ENCODE results near the gene RPTN.

RPTN gene

GRCh38 chr1:152164517-152165136 is 5.6 kb upstream of the RPTN start:
- TF ChIP-seq CTCF (IDR thresholded peaks at IDR 0.05; ENCODE audit: low read depth, low read length): no peak
- H3K4me3 ChIP-seq (ENCODE audit: low read depth, low read length): no peak overlapping the region

GRCh38 chr1:152162792-152163463 is 3.9 kb upstream of the RPTN start:
- H3K4me3 ChIP-seq (ENCODE audit: low read depth, low read length): no peak overlapping the region
- TF ChIP-seq CTCF (IDR thresholded peaks at IDR 0.05; ENCODE audit: low read depth, low read length): no peak

- H3K4me3 ChIP-seq (ENCODE audit: low read depth, low read length): no peak overlapping the region
- TF ChIP-seq CTCF (IDR thresholded peaks at IDR 0.05; ENCODE audit: low read depth, low read length): no peak
Measured at GRCh38 chr1:152160576-152160975, 1.5 kb upstream of the RPTN start.

- no peak overlapping the region for H3K4me3 ChIP-seq (ENCODE audit: low read depth, low read length)
- no peak for TF ChIP-seq CTCF (IDR thresholded peaks at IDR 0.05; ENCODE audit: low read depth, low read length)
Measured at GRCh38 chr1:152153996-152154395, 5.0 kb downstream of the RPTN start.

GRCh38 chr1:152151646-152152045 is 7.4 kb downstream of the RPTN start:
- H3K4me3 ChIP-seq (ENCODE audit: low read depth, low read length): no peak overlapping the region
- TF ChIP-seq CTCF (IDR thresholded peaks at IDR 0.05; ENCODE audit: low read depth, low read length): no peak

- no peak overlapping the region for H3K4me3 ChIP-seq (ENCODE audit: low read depth, low read length)
- no peak for TF ChIP-seq CTCF (IDR thresholded peaks at IDR 0.05; ENCODE audit: low read depth, low read length)
Measured at GRCh38 chr1:152148981-152149380, 10.0 kb downstream of the RPTN start.

GRCh38 chr1:152148051-152148450 is 11.0 kb downstream of the RPTN start:
- no peak for TF ChIP-seq CTCF (IDR thresholded peaks at IDR 0.05; ENCODE audit: low read depth, low read length)
- no peak overlapping the region for H3K4me3 ChIP-seq (ENCODE audit: low read depth, low read length)
